Measurements from ENCODE around the gene ESPL1. TPM values are rescaled to one million over a fixed set of nuclear protein-coding genes. Genes with fewer than 3 reads are reported as not detected.

Gene ESPL1
- total and polyA plus RNA-seq, 7 donors, result under 0.01 to 7.6 (median 1.9) TPM

DNA sequence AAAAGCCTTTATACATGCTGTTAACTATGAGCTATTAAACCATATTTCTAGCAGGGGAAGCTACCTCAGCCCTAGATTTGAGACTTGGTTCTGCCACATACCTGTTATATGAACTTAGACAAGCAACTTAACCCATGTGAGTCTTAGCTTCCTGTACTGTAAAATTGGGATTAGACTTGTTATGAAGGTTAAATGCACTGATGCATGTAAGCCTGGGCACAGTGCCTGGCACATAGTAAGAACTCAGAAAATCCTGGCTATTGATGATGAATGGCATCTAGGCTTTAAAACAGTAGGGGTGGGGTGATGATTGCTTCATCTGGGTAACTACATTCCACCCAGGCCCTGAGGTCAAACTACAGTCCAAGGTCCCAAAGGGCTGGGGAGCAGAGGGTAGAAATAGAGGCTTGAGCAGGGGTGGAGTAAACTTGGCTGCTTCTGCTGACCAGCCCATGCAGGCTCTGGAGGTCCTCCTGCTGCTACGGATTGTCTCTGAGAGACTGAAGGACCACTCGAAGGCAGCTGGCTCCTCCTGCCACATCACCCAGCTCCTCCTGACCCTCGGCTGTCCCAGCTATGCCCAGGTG, 11.3 kb downstream of the ESPL1 start:
- H3K27me3 ChIP-seq, result no peaks in the 10 kb centered on the region
- intact Hi-C loops (cut with DNase I), result no loop called here
- no peak for TF ChIP-seq POLR2AphosphoS5 (IDR thresholded peaks at IDR 0.05)
- no peak for TF ChIP-seq POLR2A (IDR thresholded peaks at IDR 0.05)
- no peak for TF ChIP-seq EP300 (IDR thresholded peaks at IDR 0.05)
- TF ChIP-seq, protein P1, sequence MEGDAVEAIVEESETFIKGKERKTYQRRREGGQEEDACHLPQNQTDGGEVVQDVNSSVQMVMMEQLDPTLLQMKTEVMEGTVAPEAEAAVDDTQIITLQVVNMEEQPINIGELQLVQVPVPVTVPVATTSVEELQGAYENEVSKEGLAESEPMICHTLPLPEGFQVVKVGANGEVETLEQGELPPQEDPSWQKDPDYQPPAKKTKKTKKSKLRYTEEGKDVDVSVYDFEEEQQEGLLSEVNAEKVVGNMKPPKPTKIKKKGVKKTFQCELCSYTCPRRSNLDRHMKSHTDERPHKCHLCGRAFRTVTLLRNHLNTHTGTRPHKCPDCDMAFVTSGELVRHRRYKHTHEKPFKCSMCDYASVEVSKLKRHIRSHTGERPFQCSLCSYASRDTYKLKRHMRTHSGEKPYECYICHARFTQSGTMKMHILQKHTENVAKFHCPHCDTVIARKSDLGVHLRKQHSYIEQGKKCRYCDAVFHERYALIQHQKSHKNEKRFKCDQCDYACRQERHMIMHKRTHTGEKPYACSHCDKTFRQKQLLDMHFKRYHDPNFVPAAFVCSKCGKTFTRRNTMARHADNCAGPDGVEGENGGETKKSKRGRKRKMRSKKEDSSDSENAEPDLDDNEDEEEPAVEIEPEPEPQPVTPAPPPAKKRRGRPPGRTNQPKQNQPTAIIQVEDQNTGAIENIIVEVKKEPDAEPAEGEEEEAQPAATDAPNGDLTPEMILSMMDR (IDR thresholded peaks at IDR 0.05), result no peak
- no peak overlapping the region for H3K27ac ChIP-seq
- 90 to 94% methylated on average over 3 of the region's 3 CpGs for WGBS, 2 donors
- no peaks in the 10 kb centered on the region for H3K4me1 ChIP-seq
- H3K36me3 ChIP-seq, result no peaks in the 10 kb centered on the region
- H3K4me3 ChIP-seq, result no peak overlapping the region
- H3K9me3 ChIP-seq, result no peaks in the 10 kb centered on the region
- DNase-seq, result no peak

DNA sequence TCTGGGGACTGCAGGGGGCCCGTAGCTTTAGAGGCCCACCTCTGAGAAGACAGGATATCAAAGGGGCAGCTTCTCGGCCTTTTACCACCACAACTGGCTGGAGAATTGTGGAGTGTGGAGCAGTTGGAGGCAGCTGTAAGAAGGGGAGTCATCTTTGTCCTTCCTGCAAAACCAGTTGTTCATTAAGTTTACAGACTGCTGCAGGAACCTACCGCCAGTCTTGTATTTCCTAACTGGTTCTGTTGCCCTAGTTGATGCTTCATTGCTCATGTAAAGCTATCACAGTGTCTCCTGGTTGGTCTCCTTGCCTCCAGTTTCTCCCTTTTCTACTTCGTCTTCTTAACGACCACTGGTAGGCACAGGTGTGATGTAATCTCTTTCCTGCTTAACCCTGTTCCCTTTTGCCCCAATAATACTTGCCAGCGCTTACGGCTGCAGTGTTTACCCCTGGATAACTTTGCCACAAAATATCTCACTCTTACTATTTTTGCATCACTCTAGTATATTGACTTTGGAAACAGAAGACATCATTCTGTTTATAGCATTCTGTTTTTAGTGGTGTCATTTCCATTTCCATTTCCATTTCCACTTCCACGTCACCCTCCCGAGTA, 11.9 kb downstream of the ESPL1 start:
- no peaks in the 10 kb centered on the region for H3K9me3 ChIP-seq
- H3K27me3 ChIP-seq, result no peaks in the 10 kb centered on the region
- intact Hi-C loops (cut with DNase I), result no loop called here
- H3K4me1 ChIP-seq, result no peaks in the 10 kb centered on the region
- WGBS, 2 donors, result 89 to 94% methylated on average over 9 of the region's 9 CpGs
- DNase-seq, result no peak
- no peaks in the 10 kb centered on the region for H3K36me3 ChIP-seq
- no peak overlapping the region for H3K4me3 ChIP-seq
- no peak overlapping the region for H3K27ac ChIP-seq
- TF ChIP-seq, protein P1 (IDR thresholded peaks at IDR 0.05), result no peak
- TF ChIP-seq POLR2A (IDR thresholded peaks at IDR 0.05), result no peak
- TF ChIP-seq EP300 (IDR thresholded peaks at IDR 0.05), result no peak
- TF ChIP-seq POLR2AphosphoS5 (IDR thresholded peaks at IDR 0.05), result no peak

DNA sequence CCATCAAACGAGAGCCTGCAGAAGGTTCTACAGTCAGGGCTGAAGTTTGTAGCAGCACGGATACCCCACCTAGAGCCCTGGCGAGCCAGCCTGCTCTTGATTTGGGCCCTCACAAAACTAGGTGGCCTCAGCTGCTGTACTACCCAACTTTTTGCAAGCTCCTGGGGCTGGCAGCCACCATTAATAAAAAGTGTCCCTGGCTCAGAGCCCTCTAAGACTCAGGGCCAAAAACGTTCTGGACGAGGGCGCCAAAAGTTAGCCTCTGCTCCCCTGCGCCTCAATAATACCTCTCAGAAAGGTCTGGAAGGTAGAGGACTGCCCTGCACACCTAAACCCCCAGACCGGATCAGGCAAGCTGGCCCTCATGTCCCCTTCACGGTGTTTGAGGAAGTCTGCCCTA, 18.3 kb downstream of the ESPL1 start:
- H3K4me3 ChIP-seq, result no peak overlapping the region
- TF ChIP-seq POLR2A (IDR thresholded peaks at IDR 0.05) (no peak), EP300 (IDR thresholded peaks at IDR 0.05) (no peak), POLR2AphosphoS5 (IDR thresholded peaks at IDR 0.05) (no peak)
- TF ChIP-seq, protein P1 (IDR thresholded peaks at IDR 0.05), result no peak
- intact Hi-C loops (cut with DNase I), result loop anchor here (2.0 kb wide), 1 partner anchor 128 kb away; no protein-coding TSS in a partner anchor
- H3K9me3 ChIP-seq, result no peaks in the 10 kb centered on the region
- WGBS, 2 donors, result 92 to 95% methylated on average over 9 of the region's 9 CpGs
- H3K27ac ChIP-seq, result no peak overlapping the region
- no peaks in the 10 kb centered on the region for H3K27me3 ChIP-seq
- no peak for DNase-seq
- H3K4me1 ChIP-seq, result peaks cover 0 to 4% (median 0%) of the 10 kb centered on the region in 4 donors
- H3K36me3 ChIP-seq, result no peaks in the 10 kb centered on the region

DNA sequence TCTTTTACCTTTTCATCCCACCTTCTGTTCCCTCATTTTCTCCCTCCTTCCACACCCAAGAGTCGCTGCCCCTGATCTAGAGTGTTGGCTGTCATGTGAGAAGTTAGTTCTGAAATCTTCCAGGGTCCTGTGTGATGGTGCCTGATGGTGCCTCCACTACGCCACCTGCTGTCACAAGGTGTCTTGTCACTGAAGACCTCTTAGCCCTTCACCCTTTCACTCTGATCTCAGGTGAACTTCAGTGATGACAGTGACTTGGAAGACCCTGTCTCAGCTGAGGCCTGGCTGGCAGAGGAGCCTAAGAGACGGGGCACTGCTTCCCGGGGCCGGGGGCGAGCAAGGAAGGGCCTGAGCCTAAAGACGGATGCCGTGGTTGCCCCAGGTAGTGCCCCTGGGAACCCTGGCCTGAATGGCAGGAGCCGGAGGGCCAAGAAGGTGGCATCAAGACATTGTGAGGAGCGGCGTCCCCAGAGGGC, 19.7 kb downstream of the ESPL1 start:
- no peak overlapping the region for H3K27ac ChIP-seq
- no peaks in the 10 kb centered on the region for H3K27me3 ChIP-seq
- intact Hi-C loops (cut with DNase I), result loop anchor here (1.0 to 2.0 kb wide), 2 partner anchors 74 to 129 kb away; no protein-coding TSS in a partner anchor
- peaks cover 0 to 4% (median 0%) of the 10 kb centered on the region in 4 donors for H3K4me1 ChIP-seq
- TF ChIP-seq POLR2A (IDR thresholded peaks at IDR 0.05), result no peak
- no peak for TF ChIP-seq EP300 (IDR thresholded peaks at IDR 0.05)
- no peak for TF ChIP-seq POLR2AphosphoS5 (IDR thresholded peaks at IDR 0.05)
- TF ChIP-seq, protein P1 (IDR thresholded peaks at IDR 0.05), result peak; percentile 39 to 73 (median 60)
- peak; percentile 81 for DNase-seq
- H3K9me3 ChIP-seq, result no peaks in the 10 kb centered on the region
- H3K4me3 ChIP-seq, result no peak overlapping the region
- 80 to 86% methylated on average over 11 of the region's 11 CpGs for WGBS, 2 donors
- no peaks in the 10 kb centered on the region for H3K36me3 ChIP-seq

All from sigmoid colon (tissue), 7 donors.